Hematopoietic multipotent progenitor cell treated with erythropoietin and hydrocortisone succinate and interleukin-3 and kit ligand, for 4 days (in vitro differentiated cells): Measurements from ENCODE around the gene S100A13.
"Not testable (repeated sequence)": the region's sequence is repeated elsewhere in the genome, so short reads cannot be mapped to it uniquely, and the experiment has no call there.

Experiments
- DNase-seq: peaks from one replicate; pipeline ENCODE4 v3.0.0-alpha.2; 2015

The S100A13 gene

GRCh38 chr1:153647346-153647714 is 20.0 kb upstream of the S100A13 start:
- no peak for DNase-seq

GRCh38 chr1:153646672-153647345 is 19.5 kb upstream of the S100A13 start:
- DNase-seq = no peak

- no peak for DNase-seq
Measured at GRCh38 chr1:153643816-153644215, 16.5 kb upstream of the S100A13 start.

GRCh38 chr1:153643100-153643499 is 15.8 kb upstream of the S100A13 start:
- no peak for DNase-seq

GRCh38 chr1:153642161-153642560 is 14.9 kb upstream of the S100A13 start:
- DNase-seq = no peak

- DNase-seq = no peak
Measured at GRCh38 chr1:153640861-153641260, 13.6 kb upstream of the S100A13 start.

GRCh38 chr1:153640213-153640612 is 12.9 kb upstream of the S100A13 start:
- not testable (repeated sequence) for DNase-seq

GRCh38 chr1:153639280-153639679 is 12.0 kb upstream of the S100A13 start:
- DNase-seq = no peak

- DNase-seq = no peak
Measured at GRCh38 chr1:153638261-153638660, 11.0 kb upstream of the S100A13 start.

- no peak for DNase-seq
Measured at GRCh38 chr1:153636312-153636711, 9.0 kb upstream of the S100A13 start.

GRCh38 chr1:153635872-153636271 is 8.6 kb upstream of the S100A13 start:
- DNase-seq = no peak

- DNase-seq = peak; percentile 99
Measured at GRCh38 chr1:153633754-153634665, 6.7 kb upstream of the S100A13 start, which contains the start of gene CHTOP. Gene CHTOP (plus strand): TSS chr1:153634066. CDS start chr1:153636589, 2,523 bp downstream.

- no peak for DNase-seq
Measured at GRCh38 chr1:153633161-153633753, 6.0 kb upstream of the S100A13 start.

GRCh38 chr1:153631047-153632022 is 4.0 kb upstream of the S100A13 start:
- DNase-seq = no peak

GRCh38 chr1:153630384-153630783 is 3.1 kb upstream of the S100A13 start:
- no peak for DNase-seq

GRCh38 chr1:153629971-153630370 is 2.7 kb upstream of the S100A13 start:
- no peak for DNase-seq

GRCh38 chr1:153629343-153629665 is 2.0 kb upstream of the S100A13 start:
- DNase-seq = no peak

- DNase-seq = no peak
Measured at GRCh38 chr1:153628638-153629342, 1.5 kb upstream of the S100A13 start.

- DNase-seq = peak; percentile 36
Measured at GRCh38 chr1:153627715-153628626, 666 bp upstream of the S100A13 start, which contains the start of gene S100A1. Gene S100A1 (plus strand): TSS chr1:153628434. CDS start chr1:153630522, 2,088 bp downstream.

- no peak for DNase-seq
Measured at GRCh38 chr1:153626477-153626903, 815 bp downstream of the S100A13 start.
